NCI-H1930 (cell line): ENCODE data around the gene SAMD14.

Source experiments
- DNase-seq, 2 experiments: peaks; one replicate each; lab custom pipeline; 2025; lab: John Stamatoyannopoulos, UW

Gene SAMD14

DNA sequence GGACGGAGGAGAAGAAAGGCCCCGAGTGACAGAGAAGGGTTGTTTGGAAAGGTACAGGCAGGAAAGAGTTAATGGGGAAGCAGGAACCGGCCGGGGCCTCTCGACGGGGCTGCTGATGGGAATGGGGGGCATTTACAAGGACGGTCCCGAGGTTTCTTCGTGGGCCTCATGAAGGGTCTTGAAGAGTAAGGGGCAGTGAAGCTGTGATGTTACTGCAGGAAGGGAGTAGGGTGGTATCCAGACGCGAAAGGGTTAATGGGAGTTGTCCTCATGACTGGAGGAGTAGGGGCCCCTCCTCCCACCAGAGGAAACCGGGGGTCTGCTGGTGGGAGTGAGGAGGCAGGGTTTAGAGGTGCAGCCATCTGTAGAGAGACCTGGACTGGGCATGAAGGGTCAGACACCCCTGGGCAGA, 34.3 kb downstream of the SAMD14 start:
- DNase-seq: no peak

DNA sequence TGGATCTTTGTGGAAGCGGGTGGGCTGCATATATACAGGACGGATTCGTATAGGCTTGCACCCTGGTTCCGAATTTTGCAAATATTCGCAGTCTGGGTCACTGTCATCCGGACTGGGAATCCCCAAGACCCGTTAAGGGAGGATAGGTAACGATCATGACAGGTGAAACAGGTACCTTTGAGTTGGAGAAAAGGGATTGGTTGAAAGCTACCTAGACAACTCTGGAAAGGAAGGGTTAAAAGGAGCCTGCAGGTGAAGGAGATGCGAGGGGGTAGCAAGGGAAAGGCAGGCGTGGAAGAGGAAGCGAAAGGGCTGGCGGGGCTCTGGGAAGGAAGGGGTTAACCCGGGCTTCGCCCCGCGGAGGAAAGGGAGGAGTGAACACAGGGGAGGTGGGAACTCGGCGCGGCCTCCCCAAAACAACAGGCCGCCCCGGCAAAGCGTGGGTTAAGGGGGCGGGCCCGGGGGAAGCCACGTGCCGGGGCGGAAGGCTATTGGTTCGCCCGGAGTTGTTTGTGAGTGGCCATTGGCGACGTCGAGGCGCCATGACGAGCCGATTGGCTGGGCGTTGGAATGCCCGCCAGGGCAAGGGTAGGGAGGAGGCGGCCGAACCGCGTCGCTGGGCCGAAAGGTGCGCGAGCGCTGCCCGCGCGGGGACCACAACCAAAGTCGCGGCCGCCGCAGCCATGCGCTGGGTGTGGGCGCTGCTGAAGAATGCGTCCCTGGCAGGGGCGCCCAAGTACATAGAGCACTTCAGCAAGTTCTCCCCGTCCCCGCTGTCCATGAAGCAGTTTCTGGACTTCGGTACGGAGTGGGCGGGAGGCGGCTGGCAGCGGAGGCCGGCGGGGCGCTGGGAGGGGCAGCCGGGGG, 35.0 kb downstream of the SAMD14 start, which contains the start of gene PDK2:
TSS of gene PDK2 (plus strand) at position 599 of the 867 bp plus-strand sequence. CDS start at position 684, 85 bp downstream.
- DNase-seq: peak; percentile 75 to 79

DNA sequence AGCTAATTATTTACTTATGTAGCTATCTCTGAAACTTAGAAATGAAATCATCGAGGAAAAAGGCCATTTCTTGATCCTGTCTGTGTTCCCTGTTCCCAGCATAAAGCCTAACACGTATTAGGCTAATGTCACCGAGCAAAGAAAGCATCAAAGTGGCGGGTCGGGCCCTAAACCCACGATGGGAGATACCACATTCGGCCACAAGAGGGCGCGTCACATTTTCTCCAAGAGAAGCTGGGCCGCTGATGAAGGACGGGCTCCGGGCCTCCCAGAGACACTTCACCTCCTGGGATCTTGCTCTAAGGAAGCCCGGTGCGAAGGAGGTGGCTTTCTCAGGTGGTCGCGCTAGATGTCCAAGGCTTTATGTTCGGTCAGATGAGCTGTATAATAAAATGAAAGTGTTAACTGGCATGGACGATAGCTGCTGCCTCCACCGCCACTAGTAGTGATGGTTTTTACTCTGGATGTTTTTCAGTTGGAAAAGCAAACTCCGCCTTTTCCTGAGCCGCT, 35.7 kb downstream of the SAMD14 start:
- DNase-seq: peak; percentile 56 to 83

DNA sequence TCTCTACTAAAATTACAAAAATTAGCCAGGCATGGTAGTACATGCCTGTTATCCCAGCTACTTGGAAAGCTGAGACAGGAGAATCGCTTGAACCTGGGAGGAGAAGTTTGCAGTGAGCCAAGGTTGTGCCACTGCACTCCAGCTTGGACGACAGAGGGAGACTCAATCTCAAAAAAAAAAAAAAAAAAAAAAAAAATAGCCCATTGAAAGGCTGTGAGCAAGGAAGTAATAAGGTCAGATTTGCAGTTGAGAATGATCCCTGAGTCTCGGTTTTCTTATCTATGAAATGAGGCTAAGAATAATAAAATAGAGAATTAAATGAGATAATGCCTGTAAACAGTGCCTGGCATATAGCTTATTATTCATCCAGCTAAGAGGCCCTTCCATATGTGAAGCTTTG, 36.2 kb downstream of the SAMD14 start:
- no peak for DNase-seq

DNA sequence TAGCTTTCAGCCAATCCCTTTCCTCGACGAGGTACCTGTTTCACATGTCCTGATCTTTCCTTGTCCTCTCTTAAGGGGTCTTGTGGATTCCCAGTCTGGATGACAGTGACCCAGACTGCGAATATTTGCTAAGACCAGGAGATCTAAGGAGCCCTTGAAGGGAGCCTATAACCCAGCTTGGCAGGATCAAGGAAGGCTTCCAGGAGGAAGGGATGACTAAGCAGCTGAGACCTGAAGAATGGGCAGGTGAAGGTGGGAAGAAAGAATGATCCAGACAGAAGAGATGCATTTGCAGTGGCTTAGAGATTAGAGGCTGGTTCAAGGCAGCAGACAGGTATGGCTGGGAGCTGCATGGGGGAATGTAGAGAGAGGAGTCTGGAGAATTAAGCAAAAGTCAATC, 36.7 kb downstream of the SAMD14 start:
- DNase-seq: no peak

DNA sequence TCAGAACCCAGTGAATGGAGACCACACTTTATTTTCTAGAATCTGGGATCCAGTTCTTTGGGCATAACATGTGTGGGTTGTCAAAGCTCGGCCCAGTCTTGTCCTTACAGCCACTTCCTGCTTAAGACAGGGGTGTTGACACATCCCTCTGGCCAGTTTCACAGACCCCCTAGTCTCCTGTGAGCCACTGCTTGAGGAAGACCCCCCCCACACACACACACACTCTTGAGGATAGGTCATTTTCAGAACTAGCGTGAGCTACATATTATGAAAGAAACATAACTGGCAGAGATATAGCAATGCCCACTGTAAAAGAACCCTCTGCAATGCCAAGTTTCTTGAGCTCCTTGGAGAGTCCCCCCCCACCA, 38.1 kb downstream of the SAMD14 start:
- no peak for DNase-seq

DNA sequence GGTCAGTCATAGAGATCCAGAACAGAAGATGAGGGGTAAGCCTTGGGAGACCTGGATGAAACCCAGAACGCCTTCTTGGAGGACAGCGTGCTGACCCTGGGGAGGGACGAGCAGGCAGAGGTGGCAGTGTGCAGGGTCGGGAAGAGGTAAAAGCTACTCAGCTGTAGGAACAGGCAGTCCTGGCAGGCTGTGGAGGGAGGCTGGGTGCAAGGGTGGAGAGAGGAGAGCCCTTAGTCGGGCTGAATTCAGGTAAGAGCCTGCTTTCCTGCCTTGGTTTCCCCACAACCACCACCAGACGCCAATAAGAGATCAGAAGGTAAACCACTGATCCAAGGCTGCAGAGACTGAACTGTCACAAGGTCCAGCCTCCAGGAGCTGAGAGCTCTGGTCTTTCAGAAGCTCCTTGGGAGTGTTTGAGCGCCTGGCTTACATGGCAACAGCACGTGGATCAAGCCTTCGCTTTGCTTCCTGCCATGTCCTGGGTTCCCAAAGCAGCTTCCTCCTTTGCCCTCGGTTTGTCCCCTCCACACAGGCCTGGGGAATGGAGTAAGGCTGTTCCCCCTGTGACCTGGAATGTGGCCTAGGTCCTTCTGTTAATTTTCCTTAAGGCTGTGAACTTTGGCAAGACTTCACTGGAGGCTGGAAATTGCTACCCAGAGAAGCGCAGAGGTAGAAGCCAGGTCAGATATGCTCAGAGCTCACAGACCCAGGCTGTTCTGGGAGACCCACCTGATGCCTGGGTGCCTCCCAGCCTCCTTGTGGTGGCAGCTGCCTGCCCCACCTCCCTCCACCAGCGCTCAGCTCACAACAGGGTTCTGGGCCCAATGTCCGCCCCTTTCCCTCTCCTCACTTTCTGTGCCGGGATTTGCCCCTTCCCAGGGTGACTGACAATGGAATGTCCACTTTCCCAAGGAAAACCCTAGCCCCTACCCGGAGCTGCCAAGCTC, 38.7 kb downstream of the SAMD14 start:
- DNase-seq: no peak

DNA sequence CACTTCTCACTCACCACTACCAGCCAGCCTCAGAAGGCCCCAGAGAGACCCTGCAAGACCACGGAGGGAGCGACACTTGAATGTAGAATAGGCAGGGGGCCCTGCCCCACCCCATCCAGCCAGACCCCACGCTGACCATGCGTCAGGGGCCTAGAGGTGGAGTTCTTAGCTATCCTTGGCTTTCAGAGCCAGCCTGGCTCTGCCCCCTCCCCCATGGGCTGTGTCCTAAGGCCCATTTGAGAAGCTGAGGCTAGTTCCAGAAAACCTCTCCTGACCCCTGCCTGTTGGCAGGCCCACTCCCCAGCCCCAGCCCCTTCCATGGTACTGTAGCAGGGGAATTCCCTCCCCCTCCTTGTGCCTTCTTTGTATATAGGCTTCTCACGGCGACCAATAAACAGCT, 39.9 kb downstream of the SAMD14 start:
- DNase-seq: no peak

DNA sequence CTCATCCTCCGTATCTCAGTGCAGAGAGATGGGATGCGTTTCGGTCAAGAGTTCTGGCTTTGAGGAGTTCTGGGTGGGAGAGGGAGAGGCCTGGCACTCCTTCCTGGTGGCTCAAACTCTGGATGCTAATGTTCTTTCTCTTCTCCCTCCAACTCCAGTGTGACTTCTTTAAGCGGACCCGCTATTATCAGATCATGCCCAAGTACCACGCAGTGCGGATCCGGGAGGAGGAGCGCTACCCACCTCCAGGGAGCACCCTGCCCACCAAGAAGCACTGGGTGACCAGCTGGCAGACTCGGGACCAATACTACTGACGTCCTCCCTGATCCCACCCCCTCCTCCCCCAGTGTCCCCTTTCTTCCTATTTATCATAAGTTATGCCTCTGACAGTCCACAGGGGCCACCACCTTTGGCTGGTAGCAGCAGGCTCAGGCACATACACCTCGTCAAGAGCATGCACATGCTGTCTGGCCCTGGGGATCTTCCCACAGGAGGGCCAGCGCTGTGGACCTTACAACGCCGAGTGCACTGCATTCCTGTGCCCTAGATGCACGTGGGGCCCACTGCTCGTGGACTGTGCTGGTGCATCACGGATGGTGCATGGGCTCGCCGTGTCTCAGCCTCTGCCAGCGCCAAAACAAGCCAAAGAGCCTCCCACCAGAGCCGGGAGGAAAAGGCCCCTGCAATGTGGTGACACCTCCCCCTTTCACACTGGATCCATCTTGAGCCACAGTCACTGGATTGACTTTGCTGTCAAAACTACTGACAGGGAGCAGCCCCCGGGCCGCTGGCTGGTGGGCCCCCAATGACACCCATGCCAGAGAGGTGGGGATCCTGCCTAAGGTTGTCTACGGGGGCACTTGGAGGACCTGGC, 40.8 kb downstream of the SAMD14 start:
- no peak for DNase-seq

DNA sequence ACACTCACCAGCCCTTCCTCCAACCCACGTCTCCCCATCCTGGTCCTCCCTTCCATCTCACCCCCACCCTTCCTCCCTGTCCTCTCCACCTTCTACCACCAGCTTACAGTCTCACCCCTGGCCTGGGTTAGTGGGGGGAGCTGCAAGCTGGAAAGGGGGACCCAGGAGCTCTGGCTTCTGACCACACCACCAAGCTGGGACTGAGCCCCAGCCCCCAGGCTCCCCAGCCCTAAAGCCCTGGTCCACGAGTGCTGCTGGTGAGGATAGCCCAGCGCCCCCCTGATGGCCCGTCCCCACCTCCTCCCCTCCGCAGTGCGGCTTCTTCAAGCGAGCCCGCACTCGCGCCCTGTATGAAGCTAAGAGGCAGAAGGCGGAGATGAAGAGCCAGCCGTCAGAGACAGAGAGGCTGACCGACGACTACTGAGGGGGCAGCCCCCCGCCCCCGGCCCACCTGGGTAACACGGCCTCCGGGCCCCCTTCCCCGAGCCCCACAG, 42.0 kb downstream of the SAMD14 start:
- no peak for DNase-seq

DNA sequence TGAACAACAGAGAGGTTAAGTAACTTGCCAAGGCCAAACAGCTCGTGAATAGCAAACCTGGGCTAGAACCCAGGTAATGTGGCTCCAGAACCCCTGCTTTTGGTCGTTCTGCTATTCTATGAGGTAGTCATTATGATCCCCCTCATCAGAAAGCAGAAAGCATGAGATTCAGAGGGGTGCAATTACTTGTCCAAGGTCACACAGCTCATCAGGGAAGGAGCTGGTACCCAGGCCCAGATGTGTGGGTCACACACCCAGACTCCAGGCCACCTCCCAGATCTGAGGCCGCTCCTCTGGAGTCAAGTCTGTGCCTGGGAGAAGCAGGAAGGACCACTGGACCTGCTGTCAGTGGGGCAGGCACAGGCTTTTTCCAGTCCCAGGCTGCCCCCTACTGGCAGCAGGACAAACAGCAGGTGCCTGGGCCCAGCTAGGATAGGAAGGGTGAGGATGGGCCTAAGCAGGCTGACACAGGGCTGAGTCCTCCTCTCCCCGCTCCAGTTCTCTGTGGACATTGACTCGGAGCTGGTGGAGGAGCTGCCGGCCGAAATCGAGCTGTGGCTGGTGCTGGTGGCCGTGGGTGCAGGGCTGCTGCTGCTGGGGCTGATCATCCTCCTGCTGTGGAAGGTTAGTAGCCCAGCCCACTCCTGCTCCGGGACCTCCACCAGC, 42.6 kb downstream of the SAMD14 start:
- DNase-seq: peak in 1 of 2 experiments; percentile 13

DNA sequence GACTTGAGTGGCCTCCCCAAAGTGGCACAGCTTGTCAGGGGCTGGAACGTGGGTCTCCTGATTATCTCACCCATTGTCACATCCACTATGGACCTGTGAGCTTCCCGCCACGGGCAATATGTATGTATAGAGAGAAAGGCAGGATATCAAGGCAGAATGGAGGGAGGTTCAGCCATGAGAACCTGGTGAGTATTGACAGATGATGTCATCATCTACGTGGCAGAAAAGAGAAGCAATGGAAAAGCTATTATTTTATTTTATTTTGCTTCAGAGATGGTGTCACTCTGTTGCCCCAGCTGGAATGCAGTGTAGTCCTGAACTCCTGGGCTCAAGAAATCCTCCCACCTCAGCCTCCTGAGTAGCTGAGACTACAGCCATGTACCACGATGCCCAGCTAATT, 48.2 kb downstream of the SAMD14 start:
- DNase-seq: no peak

DNA sequence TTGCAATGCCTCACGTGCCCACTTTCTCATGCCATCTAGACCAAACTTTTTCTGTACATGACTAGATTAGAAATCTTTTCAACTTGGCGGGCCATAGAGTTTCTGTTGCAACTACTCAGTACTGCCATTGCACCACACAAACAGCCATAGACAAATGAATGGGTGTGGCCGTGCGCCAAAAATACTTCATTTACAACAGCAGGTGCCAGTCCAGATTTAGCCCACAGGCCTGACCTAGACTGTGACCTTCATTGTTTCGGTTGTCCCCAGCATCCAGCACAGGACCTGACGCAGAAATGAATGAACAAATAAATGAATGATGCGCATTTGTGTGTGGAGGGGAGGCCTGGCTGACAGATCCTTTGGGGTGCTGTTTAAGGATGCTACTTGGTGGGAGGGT, 49.1 kb downstream of the SAMD14 start:
- DNase-seq: no peak

DNA sequence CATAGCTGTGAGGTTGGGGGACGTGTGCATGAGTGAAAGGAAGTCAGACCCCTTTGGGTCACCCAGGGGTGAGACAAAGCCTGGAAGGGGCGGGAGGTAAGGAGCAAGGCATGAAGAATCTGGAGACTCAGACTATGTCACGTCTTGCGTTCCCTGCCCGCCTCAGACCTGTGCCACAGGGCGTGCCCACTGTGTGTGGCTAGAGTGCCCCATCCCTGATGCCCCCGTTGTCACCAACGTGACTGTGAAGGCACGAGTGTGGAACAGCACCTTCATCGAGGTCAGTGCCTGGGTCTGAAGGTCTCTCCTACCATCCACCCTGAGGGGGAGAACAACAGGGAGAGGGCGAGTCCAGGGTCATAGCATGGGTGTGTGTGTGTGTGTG, 49.9 kb downstream of the SAMD14 start:
- no peak for DNase-seq

DNA sequence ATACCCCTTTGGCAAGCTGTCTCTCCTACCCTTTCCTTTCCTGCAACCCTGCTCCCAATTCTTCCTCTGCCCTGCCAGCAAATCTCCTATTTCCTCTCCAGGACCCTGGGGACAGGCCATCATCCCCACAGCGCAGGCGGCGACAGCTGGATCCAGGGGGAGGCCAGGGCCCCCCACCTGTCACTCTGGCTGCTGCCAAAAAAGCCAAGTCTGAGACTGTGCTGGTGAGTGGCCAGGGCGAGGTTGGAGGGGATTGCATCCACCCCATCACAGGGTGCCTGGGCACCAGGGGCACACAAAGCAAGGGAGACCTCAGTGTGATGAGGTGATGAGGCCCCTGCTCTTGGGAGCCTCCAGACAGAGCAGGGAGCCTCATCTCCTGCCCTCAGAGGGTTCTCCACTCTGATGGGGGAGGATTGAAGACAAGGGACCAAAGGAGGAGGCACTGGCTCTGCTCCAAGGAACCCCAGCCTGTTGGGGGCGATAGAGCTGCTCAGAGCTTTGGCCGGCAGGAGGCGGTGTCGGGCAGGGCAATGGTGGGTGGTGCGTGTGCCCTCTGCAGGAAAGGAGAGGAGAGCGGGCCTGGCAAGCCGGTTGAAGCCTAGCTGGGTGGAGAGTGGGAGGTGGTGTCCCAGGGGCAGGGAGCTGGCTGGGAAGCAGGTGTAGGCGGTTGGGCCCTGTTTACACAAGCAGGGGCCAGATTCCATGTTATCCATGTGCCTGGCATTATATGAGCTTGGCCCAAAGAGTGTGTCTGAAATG, 50.4 kb downstream of the SAMD14 start:
- DNase-seq: peak in 1 of 2 experiments; percentile 14

DNA sequence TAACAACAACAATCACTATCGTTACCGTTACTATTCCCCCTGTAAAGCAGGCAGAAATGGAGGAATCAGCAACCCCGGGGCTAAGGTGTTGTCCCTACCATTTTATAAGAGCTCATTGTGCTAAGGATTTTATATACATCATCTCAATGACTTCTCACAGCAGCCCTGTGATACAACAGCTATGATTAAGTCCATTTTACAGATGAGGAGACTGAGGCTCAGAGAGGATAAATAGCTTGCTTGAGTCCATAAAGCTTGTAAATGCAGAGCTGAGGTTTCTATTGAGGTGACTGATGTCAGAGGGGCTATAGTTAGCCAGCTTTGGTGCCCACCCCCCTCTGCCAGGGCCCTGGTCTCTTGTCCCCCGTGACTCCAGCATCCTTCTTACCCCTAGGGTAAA, 51.5 kb downstream of the SAMD14 start:
- DNase-seq: no peak

DNA sequence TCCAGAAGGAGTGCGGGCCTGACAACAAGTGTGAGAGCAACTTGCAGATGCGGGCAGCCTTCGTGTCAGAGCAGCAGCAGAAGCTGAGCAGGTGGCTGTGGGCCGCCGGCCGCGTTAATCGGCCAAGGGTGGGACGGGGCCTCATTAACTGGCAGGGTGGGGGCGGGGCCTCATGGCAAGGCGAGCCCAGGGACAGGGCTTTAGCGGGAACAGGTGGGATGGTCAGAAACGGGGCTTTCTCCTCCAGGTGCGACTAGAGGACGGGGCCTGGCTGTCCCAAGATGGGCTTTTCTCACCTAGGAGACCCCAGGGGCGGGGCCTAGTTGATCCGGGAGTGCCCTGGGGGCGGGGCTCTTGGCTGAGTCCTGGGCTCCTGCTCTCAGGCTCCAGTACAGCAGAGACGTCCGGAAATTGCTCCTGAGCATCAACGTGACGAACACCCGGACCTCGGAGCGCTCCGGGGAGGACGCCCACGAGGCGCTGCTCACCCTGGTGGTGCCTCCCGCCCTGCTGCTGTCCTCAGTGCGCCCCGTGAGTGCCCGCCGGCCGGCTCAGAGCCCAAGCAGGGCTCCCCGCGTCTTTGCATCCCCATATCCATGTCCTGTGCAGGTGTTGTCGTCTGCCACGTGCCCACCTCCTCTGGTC, 53.2 kb downstream of the SAMD14 start:
- no peak for DNase-seq

DNA sequence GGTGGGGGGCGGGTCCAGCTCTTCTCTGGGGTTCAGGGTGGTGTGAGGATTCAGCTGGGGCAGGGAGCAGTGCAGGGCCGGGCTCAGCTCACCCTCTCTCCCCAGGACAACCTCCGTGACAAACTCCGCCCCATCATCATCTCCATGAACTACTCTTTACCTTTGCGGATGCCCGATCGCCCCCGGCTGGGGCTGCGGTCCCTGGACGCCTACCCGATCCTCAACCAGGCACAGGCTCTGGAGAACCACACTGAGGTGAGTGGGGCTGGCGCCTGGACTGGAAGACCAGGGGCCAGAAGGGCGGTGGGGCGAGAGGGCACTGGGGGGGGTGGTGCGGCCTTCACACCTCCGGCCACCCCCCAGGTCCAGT, 53.8 kb downstream of the SAMD14 start:
- DNase-seq: no peak

DNA sequence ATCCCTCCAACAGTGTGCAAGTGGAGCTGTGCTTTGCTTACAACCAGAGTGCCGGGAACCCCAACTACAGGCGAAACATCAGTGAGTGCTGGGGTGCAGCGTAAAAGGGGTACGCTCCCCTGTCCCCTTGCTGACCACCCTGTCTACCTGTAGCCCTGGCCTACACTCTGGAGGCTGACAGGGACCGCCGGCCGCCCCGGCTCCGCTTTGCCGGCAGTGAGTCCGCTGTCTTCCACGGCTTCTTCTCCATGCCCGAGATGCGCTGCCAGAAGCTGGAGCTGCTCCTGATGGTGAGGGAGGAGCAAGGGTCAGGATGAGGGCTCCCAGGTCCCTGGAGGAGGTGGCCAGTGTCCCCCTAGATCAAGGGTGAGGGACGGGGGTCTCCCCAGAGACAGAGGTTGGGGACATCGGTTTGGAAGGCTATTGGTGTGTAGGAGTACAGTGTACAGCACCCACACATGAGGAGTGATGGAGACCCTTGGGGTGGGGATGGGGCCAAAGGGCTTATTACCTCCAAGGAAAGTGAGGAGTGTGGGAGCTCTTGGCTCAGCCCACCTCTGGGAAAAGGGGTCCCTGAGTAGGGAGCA, 54.4 kb downstream of the SAMD14 start:
- no peak for DNase-seq
